ENCODE measurements around the gene SDF2L1.
"Not testable (repeated sequence)": the region's sequence is repeated elsewhere in the genome, so short reads cannot be mapped to it uniquely, and the experiment has no call there.

The SDF2L1 gene

GRCh38 chr22:21683401-21683811, 41.3 kb downstream of the SDF2L1 start:
- Mint-ChIP-seq H3K27ac (no peak overlapping the region), H3K4me3 (no peak overlapping the region), H3K36me3 (peaks cover 2% of the 10 kb centered on the region), H3K9me3 (no peaks in the 10 kb centered on the region), H3K4me1 (no peaks in the 10 kb centered on the region), H3K27me3 (no peaks in the 10 kb centered on the region)

DNA sequence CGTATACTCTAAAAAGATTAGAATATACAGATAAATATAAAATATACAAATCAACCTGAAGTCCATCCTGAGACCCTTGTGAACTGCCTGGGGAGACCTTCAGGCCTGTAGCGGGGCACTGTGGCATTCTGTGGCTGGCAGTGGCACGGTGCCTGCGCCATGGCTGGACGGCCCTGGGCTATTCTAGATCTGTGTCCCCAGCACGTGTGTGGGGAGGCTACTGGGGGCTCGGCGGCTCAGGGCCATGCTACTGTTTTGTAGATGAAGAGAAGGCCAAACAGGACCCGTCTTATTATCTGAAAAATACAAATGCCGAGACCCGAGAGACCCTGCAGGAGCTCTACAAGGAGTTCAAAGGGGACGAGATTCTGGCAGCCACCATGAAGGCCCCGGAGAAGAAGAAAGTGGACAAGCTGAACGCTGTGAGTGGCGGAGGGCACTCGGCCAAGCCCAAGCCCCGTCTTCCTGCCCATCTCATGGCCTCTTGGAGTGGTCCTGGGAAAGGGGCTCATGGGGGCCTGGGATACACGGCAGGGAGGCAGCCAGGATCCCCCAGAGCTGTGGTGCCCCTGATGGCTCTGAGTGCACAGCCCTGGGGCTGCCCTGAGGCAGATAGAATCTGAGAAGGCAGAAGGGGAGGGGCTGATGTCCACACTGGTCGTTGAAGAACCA, 42.5 kb downstream of the SDF2L1 start:
- Mint-ChIP-seq H3K36me3 (peaks cover 2% of the 10 kb centered on the region), H3K27ac (no peak overlapping the region)

GRCh38 chr22:21685164-21685513, 43.0 kb downstream of the SDF2L1 start:
- no peaks in the 10 kb centered on the region for H3K27me3 Mint-ChIP-seq
- no peak overlapping the region for H3K27ac Mint-ChIP-seq
- peaks cover 4% of the 10 kb centered on the region for H3K36me3 Mint-ChIP-seq
- no peak overlapping the region for H3K4me3 Mint-ChIP-seq
- no peaks in the 10 kb centered on the region for H3K9me3 Mint-ChIP-seq
- peaks cover 5% of the 10 kb centered on the region for H3K4me1 Mint-ChIP-seq

More for the DNA sequence above, 42.5 kb downstream of the SDF2L1 start:
- Mint-ChIP-seq H3K4me3 (no peak overlapping the region), H3K27me3 (no peaks in the 10 kb centered on the region), H3K9me3 (no peaks in the 10 kb centered on the region), H3K4me1 (peaks cover 2% of the 10 kb centered on the region)

DNA sequence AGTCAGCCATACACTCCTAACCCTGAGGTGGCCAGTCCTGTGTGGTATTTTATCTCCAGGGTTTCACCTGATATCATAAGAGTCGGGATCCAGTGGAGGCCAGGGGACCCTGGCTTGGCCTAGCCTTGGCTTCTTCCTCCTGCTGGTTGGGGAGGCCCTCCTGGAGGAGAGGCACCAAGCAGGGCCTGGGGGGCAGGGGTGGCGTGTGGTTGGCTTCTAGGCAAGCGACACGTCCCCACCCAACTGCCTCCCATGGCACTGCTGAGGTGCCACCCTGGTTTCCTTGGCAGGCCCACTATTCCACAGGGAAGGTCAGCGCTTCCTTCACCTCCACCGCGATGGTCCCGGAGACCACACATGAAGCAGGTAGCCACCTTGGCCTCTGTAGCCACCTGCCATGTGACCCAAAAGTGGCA, 44.1 kb downstream of the SDF2L1 start:
- no peak overlapping the region for H3K4me3 Mint-ChIP-seq
- peaks cover 4% of the 10 kb centered on the region for H3K36me3 Mint-ChIP-seq
- no peak overlapping the region for H3K27ac Mint-ChIP-seq
- H3K4me1 Mint-ChIP-seq: peaks cover 11% of the 10 kb centered on the region
- H3K9me3 Mint-ChIP-seq: no peaks in the 10 kb centered on the region
- H3K27me3 Mint-ChIP-seq: no peaks in the 10 kb centered on the region

GRCh38 chr22:21686634-21687393, 44.7 kb downstream of the SDF2L1 start:
- H3K4me1 Mint-ChIP-seq: peaks cover 11% of the 10 kb centered on the region
- peaks cover 6% of the 10 kb centered on the region for H3K36me3 Mint-ChIP-seq
- no peaks in the 10 kb centered on the region for H3K27me3 Mint-ChIP-seq
- H3K9me3 Mint-ChIP-seq: no peaks in the 10 kb centered on the region
- H3K27ac Mint-ChIP-seq: no peak overlapping the region
- no peak overlapping the region for H3K4me3 Mint-ChIP-seq

DNA sequence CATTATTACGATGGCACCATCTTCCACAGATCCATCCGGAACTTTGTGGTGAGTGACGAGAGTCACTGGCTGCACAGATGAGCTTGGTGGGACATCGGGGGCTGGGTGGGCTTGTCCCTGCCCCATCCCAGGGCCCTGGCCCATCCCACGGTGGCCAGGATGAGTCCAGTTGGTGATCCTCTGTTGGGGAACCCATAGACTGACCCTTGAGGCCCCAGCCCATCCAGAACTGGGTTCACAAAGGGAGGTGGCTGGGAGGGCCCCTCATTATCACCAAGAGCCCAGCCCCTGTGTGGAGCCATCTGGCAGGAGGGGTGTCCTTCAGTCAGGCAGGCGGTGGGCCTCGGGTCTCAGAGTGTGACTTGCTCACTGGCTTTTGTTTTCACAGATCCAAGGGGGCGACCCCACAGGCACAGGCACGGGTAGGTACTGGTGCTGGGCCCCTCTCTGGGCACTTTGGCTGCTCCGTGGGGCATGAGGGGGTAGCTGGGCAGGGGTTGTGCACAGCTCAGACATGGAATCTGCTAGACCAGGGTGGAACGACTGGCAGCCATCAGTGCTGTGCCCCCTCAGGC, 45.7 kb downstream of the SDF2L1 start:
- H3K27me3 Mint-ChIP-seq: no peaks in the 10 kb centered on the region
- peaks cover 6% of the 10 kb centered on the region for H3K36me3 Mint-ChIP-seq
- H3K27ac Mint-ChIP-seq: no peak overlapping the region
- no peaks in the 10 kb centered on the region for H3K9me3 Mint-ChIP-seq
- H3K4me1 Mint-ChIP-seq: peaks cover 11% of the 10 kb centered on the region
- H3K4me3 Mint-ChIP-seq: no peak overlapping the region

DNA sequence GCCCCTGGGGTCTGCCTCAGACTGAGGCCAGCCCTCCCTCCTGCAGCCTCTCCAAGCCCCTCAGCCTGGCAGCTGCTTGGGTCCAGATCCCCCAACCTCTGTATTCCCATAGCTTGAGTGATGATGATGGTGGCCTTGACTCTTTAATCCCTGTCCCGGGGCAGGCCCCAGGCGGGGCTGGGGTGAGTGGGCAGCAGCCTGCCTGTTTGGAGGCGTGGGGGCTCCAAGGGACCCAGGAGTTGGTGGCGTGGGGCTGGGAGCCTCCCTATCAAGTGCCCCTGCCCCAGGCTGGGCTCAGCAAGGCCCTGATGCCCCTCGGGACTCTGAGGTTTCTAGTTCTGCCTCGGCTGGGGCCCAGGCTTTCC, 46.2 kb downstream of the SDF2L1 start:
- peaks cover 11% of the 10 kb centered on the region for H3K4me1 Mint-ChIP-seq
- H3K27me3 Mint-ChIP-seq: no peaks in the 10 kb centered on the region
- no peak overlapping the region for H3K4me3 Mint-ChIP-seq
- H3K9me3 Mint-ChIP-seq: no peaks in the 10 kb centered on the region
- peaks cover 6% of the 10 kb centered on the region for H3K36me3 Mint-ChIP-seq
- H3K27ac Mint-ChIP-seq: no peak overlapping the region

GRCh38 chr22:21688706-21689381, 46.7 kb downstream of the SDF2L1 start:
- Mint-ChIP-seq H3K36me3 (peaks cover 6% of the 10 kb centered on the region), H3K4me3 (no peak overlapping the region), H3K4me1 (peaks cover 11% of the 10 kb centered on the region), H3K27me3 (no peaks in the 10 kb centered on the region), H3K27ac (peak overlapping the region; percentile 17), H3K9me3 (no peaks in the 10 kb centered on the region)

- H3K36me3 Mint-ChIP-seq: peaks cover 4% of the 10 kb centered on the region
- no peak overlapping the region for H3K4me3 Mint-ChIP-seq
- H3K4me1 Mint-ChIP-seq: peaks cover 11% of the 10 kb centered on the region
- H3K9me3 Mint-ChIP-seq: no peaks in the 10 kb centered on the region
- H3K27me3 Mint-ChIP-seq: no peaks in the 10 kb centered on the region
- H3K27ac Mint-ChIP-seq: peak overlapping the region; percentile 69
Measured at GRCh38 chr22:21690401-21690801, 48.3 kb downstream of the SDF2L1 start.

DNA sequence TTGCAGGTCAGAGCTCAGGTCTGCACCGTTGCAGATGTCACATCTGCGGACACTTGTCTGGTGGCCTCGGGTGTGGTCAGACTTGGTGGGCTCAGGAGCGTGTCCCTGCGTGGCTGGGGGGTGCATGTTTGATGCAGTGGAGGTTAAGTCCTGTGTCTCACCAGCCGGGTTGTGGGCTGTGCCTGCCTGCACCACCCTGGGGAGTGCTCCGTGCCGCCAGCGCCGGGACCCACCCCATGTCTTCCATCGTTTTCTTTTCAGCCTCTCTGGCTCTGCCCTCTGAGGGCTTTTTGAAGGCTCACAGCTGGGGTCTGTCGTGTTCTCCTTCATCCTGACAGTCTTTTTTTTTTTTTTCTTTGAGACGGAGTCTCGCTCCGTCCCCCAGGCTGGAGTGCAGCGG, 49.7 kb downstream of the SDF2L1 start:
- Mint-ChIP-seq H3K27ac (peak overlapping the region; percentile 55), H3K4me1 (peaks cover 11% of the 10 kb centered on the region), H3K9me3 (no peaks in the 10 kb centered on the region), H3K36me3 (peaks cover 4% of the 10 kb centered on the region), H3K4me3 (no peak overlapping the region), H3K27me3 (no peaks in the 10 kb centered on the region)

DNA sequence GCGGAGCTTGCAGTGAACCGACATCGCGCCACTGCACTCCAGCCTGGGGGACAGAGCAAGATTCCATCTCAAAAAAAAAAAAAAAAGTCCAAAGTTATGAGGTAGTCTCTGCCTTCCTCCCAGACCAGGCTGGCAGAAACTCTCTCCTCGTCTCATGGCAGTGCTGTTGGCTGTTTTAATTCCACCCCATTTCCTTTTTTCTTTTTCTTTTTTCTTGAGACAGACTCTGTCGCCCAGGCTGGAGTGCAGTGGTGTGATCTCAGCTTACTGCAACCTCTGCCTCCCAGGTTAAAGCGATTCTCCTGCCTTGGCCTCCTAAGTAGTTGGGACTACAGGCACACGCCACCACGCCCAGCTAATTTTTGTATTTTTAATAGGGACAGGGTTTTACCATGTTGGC, 50.8 kb downstream of the SDF2L1 start:
- not testable (repeated sequence) for H3K27ac Mint-ChIP-seq, H3K36me3 Mint-ChIP-seq, H3K27me3 Mint-ChIP-seq, H3K9me3 Mint-ChIP-seq, H3K4me3 Mint-ChIP-seq
- peaks cover 11% of the 10 kb centered on the region for H3K4me1 Mint-ChIP-seq

- Mint-ChIP-seq H3K36me3 (peaks cover 4% of the 10 kb centered on the region), H3K9me3 (no peaks in the 10 kb centered on the region), H3K4me1 (peaks cover 11% of the 10 kb centered on the region), H3K27ac (no peak overlapping the region), H3K4me3 (no peak overlapping the region), H3K27me3 (no peaks in the 10 kb centered on the region)
Measured at GRCh38 chr22:21693333-21693998, 51.4 kb downstream of the SDF2L1 start.
